Right atrium auricular region (tissue), 2 donors: Measurements from ENCODE around the gene AWAT1. TPM values are rescaled to one million over a fixed set of nuclear protein-coding genes. Genes with fewer than 3 reads are reported as not detected.
"Not testable (repeated sequence)": the region's sequence is repeated elsewhere in the genome, so short reads cannot be mapped to it uniquely, and the experiment has no call there.

Experiments
- DNase-seq: peaks from one replicate; pipeline ENCODE4 v3.0.0-alpha.2; 2019; ENCODE audit warnings: low spot score
- H3K27ac ChIP-seq, 2 donors: fragments of 200-600 bp; sonication (generic); 1 replicate in 1 of 2; 2 replicates in 1 of 2; pipeline ENCODE4 v1.5.1; 2016 to 2019
- H3K27me3 ChIP-seq, 2 donors: fragments of 200-600 bp; sonication (generic); one replicate each; pipeline versions ENCODE4 v1.5.1 to v1.6.0; 2017 to 2019
- H3K36me3 ChIP-seq: fragments of 200-600 bp; sonication (generic); one replicate; pipeline ENCODE4 v1.5.1; 2016
- H3K4me1 ChIP-seq, 2 donors: fragments of 200-600 bp; sonication (generic); one replicate each; pipeline versions ENCODE4 v1.5.1 to v1.6.0; 2017 to 2019
- H3K4me3 ChIP-seq, 2 donors: fragments of 200-600 bp; sonication (generic); 1 replicate in 1 of 2; 2 replicates in 1 of 2; pipeline ENCODE4 v1.5.1; 2017 to 2019; ENCODE audit warnings: mild to moderate bottlenecking in 1 of 2, moderate library complexity in 1 of 2
- H3K9me3 ChIP-seq, 2 donors: fragments of 200-600 bp; sonication (generic); one replicate each; pipeline ENCODE4 v1.5.1; 2019
- total RNA-seq, 2 donors: library from RNA; depleted of rRNA; stranded (reverse); fragments of >200 nt; gene quantifications; one replicate each; pipeline ENCODE4 v1.1.0, GENCODE V29; 2016
- TF ChIP-seq, protein P1 (sequence below), 2 donors: fragments of 200-600 bp; sonication (generic); IDR thresholded peaks; one replicate each; pipeline ENCODE4 v1.5.1; 2019; ENCODE audit warnings: antibody characterized with exemption in 2 of 2

Gene AWAT1
- not detected for total RNA-seq

DNA sequence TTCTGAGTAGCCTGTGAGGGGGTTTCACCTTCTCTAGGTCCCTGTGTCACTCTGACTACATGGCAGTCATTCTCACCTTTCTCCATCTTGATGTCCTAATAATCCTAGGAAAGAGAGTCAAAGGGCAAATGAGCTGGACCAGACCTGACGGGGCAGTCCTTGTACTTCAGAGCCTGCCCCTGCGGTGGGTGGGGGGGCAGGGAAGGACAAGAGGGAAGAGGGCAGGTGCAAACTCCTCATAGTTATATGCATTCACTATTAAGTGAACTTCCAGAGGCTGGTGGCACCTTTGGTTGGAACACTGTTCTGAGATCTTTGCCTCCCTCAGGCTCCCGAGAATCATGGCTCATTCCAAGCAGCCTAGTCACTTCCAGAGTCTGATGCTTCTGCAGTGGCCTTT, at the start of gene AWAT1:
AWAT1 (plus strand) TSS at position 301 of the 400 bp plus-strand sequence; CDS start at position 342, 41 bp downstream.
- TF ChIP-seq, protein P1, sequence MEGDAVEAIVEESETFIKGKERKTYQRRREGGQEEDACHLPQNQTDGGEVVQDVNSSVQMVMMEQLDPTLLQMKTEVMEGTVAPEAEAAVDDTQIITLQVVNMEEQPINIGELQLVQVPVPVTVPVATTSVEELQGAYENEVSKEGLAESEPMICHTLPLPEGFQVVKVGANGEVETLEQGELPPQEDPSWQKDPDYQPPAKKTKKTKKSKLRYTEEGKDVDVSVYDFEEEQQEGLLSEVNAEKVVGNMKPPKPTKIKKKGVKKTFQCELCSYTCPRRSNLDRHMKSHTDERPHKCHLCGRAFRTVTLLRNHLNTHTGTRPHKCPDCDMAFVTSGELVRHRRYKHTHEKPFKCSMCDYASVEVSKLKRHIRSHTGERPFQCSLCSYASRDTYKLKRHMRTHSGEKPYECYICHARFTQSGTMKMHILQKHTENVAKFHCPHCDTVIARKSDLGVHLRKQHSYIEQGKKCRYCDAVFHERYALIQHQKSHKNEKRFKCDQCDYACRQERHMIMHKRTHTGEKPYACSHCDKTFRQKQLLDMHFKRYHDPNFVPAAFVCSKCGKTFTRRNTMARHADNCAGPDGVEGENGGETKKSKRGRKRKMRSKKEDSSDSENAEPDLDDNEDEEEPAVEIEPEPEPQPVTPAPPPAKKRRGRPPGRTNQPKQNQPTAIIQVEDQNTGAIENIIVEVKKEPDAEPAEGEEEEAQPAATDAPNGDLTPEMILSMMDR (IDR thresholded peaks at IDR 0.05), result no peak
- no peak within 1 kb of the TSS for H3K4me3 ChIP-seq
- H3K4me1 ChIP-seq, result no peaks in the 10 kb centered on the region
- no peak for DNase-seq
- H3K9me3 ChIP-seq, result no peaks in the 10 kb centered on the region
- H3K27me3 ChIP-seq, result no peaks in the 10 kb centered on the region
- no peak within 1 kb of the TSS for H3K27ac ChIP-seq
- no peaks in the 10 kb centered on the region for H3K36me3 ChIP-seq

DNA sequence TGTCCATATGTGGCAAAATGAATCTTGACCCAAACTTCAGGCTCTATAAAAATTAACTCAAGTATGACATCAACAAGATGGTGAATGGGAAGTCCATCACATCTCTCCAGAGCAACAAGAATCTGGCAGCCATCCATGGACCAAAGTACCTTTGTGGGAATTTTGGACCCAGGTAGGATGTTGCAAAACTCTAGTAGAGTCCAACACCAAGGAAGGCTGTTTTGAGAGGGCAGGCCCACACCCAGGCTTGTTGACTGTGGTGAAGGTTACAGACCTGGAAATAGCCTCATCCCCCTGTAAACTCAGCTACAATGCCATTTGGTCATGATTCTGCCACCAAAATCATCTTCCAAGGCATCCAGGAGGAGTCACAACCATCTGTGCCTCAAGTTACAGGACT, 44.2 kb upstream of the AWAT1 start:
- Histone ChIP-seq H3K27me3 (no peaks in the 10 kb centered on the region), H3K4me1 (no peaks in the 10 kb centered on the region), H3K27ac (no peak overlapping the region), H3K36me3 (no peaks in the 10 kb centered on the region), H3K9me3 (peaks cover 0 to 27% of the 10 kb centered on the region in 2 donors), H3K4me3 (no peak overlapping the region)
- TF ChIP-seq, protein P1 (IDR thresholded peaks at IDR 0.05), result no peak
- DNase-seq, result no peak

- Histone ChIP-seq H3K9me3 (peaks cover 0 to 12% of the 10 kb centered on the region in 2 donors), H3K27me3 (no peaks in the 10 kb centered on the region), H3K27ac (no peak overlapping the region), H3K4me3 (no peak overlapping the region), H3K4me1 (no peaks in the 10 kb centered on the region), H3K36me3 (no peaks in the 10 kb centered on the region)
- no peak for DNase-seq
- TF ChIP-seq, protein P1 (IDR thresholded peaks at IDR 0.05), result peak; percentile 52 to 72
These were observed 37.3 kb upstream of the AWAT1 start for GRCh38 chrX:70196961-70197720.

DNA sequence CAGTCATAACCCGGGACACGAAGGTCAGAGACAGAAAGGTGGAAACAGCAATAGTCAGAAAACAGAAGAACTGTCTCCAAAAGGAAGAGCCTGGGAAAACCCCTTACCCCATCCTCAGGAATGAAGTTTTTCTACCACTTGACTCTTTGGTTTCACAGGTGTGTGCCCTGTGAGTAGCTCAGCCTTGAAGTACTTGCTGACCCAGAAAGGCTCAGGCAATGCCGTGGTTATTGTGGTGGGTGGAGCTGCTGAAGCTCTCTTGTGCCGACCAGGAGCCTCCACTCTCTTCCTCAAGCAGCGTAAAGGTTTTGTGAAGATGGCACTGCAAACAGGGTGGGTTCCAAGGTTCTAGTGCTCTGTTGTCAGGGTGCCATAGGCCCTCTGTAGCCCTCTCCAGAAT, 32.7 kb upstream of the AWAT1 start:
- Histone ChIP-seq H3K27me3 (no peaks in the 10 kb centered on the region), H3K27ac (no peak overlapping the region), H3K9me3 (no peaks in the 10 kb centered on the region), H3K4me1 (no peaks in the 10 kb centered on the region), H3K4me3 (no peak overlapping the region), H3K36me3 (no peaks in the 10 kb centered on the region)
- no peak for DNase-seq
- TF ChIP-seq, protein P1 (IDR thresholded peaks at IDR 0.05), result no peak

DNA sequence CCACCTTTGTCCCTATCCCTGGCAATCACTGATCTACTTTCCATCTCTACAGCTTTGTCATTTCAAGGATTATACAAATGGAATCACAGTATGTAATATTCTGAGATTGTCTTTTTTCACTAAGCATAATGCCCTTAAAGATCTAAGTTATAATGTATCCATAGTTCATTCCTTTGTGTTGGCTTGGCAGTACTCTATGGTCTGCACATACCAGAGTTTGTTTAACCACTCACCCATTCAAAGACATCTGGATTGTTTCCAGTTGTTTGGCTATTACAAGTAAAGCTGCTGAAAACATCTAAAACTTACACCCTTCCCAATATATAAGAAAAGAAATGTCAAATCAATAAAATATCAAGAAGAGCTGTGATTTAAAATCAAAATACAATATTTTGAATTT, 26.0 kb upstream of the AWAT1 start:
- no peak for DNase-seq
- H3K4me1 ChIP-seq, result no peaks in the 10 kb centered on the region
- H3K9me3 ChIP-seq, result no peaks in the 10 kb centered on the region
- TF ChIP-seq, protein P1 (IDR thresholded peaks at IDR 0.05), result no peak
- no peak overlapping the region for H3K27ac ChIP-seq
- no peak overlapping the region for H3K4me3 ChIP-seq
- H3K36me3 ChIP-seq, result no peaks in the 10 kb centered on the region
- no peaks in the 10 kb centered on the region for H3K27me3 ChIP-seq

GRCh38 chrX:70209570-70209969, 24.9 kb upstream of the AWAT1 start:
- not testable (repeated sequence) for H3K36me3 ChIP-seq, H3K27ac ChIP-seq, H3K27me3 ChIP-seq, H3K4me3 ChIP-seq, H3K4me1 ChIP-seq, H3K9me3 ChIP-seq, DNase-seq
